H1 (cell line): ENCODE results near the gene NLRC3. TPM values are rescaled to one million over a fixed set of nuclear protein-coding genes. Genes with fewer than 3 reads are reported as not detected.

Source experiments
- CTCF ChIA-PET: fragments of 300-600 bp; sonication (Branson Sonifier 250); formaldehyde crosslinking; loops from one replicate; lab custom pipeline; 2021; ENCODE audit not compliant: partially characterized antibody; lab: Charles Lee
- POLR2A ChIA-PET: fragments of 300-600 bp; sonication (Branson Sonifier 250); formaldehyde crosslinking; loops from one replicate; lab custom pipeline; 2021; ENCODE audit warnings: inconsistent platforms; ENCODE audit not compliant: partially characterized antibody; lab: Charles Lee
- DNase-seq, 2 experiments: peaks; one replicate each; pipeline versions ENCODE4 v3.0.0 to v3.0.0-alpha.2; 2010 to 2022; ENCODE audit warnings: low spot score in 2 of 2, low read depth in 1 of 2, mixed read lengths in 1 of 2
- FAIRE-seq: peaks from 2 replicates; lab custom pipeline; 2011; peaks lifted over from hg19 to GRCh38; lab: Jason Lieb, UNC
- H2AFZ ChIP-seq: 2 replicates; pipeline ENCODE4 v1.8.1; 2012; ENCODE audit warnings: low read length, inconsistent platforms
- H2AK5ac ChIP-seq: 2 replicates; pipeline ENCODE4 v1.6.1; 2013; ENCODE audit warnings: low read depth, low read length
- H2BK120ac ChIP-seq: replicated peaks from 2 replicates; pipeline ENCODE3; 2013; ENCODE audit warnings: low read depth, low read length, inconsistent platforms
- H2BK12ac ChIP-seq: 2 replicates; pipeline ENCODE4 v1.6.1; 2013; ENCODE audit warnings: low read depth, low read length
- H2BK15ac ChIP-seq: 2 replicates; pipeline ENCODE4 v1.6.1; 2013; ENCODE audit warnings: low read length
- H2BK20ac ChIP-seq: 2 replicates; pipeline ENCODE4 v1.6.1; 2013; ENCODE audit warnings: low read length
- H2BK5ac ChIP-seq: 2 replicates; pipeline ENCODE4 v1.6.1; 2013; ENCODE audit warnings: low read depth, low read length
- H3K14ac ChIP-seq: 2 replicates; pipeline ENCODE4 v1.6.1; 2013; ENCODE audit warnings: inconsistent platforms; ENCODE audit not compliant: insufficient read length
- H3K18ac ChIP-seq: 2 replicates; pipeline ENCODE4 v1.6.1; 2013; ENCODE audit warnings: low read length; ENCODE audit errors: extremely low read depth
- H3K23ac ChIP-seq: 2 replicates; pipeline ENCODE4 v1.6.1; 2013; ENCODE audit warnings: inconsistent platforms; ENCODE audit not compliant: insufficient read length
- H3K23me2 ChIP-seq: 2 replicates; pipeline ENCODE4 v1.6.1; 2013; ENCODE audit warnings: low read depth, low read length
- H3K27ac ChIP-seq: 2 replicates; pipeline ENCODE4 v1.6.1; 2011; ENCODE audit warnings: low read depth, low read length, inconsistent platforms
- H3K27me3 ChIP-seq, 4 experiments: replicated peaks in 1 of 4; 1 replicate in 1 of 4; 2 replicates in 3 of 4; pipeline versions ENCODE4 v1.6.1 to v1.8.1; 2011 to 2013; ENCODE audit warnings: low read length in 3 of 4, mild to moderate bottlenecking in 3 of 4, inconsistent platforms in 2 of 4, mixed read lengths in 2 of 4, moderate library complexity in 1 of 4; ENCODE audit not compliant: control insufficient read depth in 3 of 4, insufficient read depth in 3 of 4; ENCODE audit errors: extremely low read depth in 1 of 4
- H3K36me3 ChIP-seq, 4 experiments: 2 replicates each; pipeline versions ENCODE4 v1.6.1 to v1.8.1; 2011 to 2013; ENCODE audit warnings: mild to moderate bottlenecking in 4 of 4, low read length in 3 of 4, moderate library complexity in 2 of 4, control low read depth in 1 of 4, inconsistent platforms in 1 of 4; ENCODE audit not compliant: insufficient read depth in 4 of 4, control insufficient read depth in 2 of 4
- H3K4ac ChIP-seq: replicated peaks from 2 replicates; pipeline ENCODE3; 2013; ENCODE audit warnings: low read length, low read depth, mixed read lengths, inconsistent platforms; ENCODE audit not compliant: insufficient read length
- H3K4me1 ChIP-seq, 4 experiments: replicated peaks in 1 of 4; 1 replicate in 1 of 4; 2 replicates in 3 of 4; pipeline versions ENCODE4 v1.6.1 to v1.8.1; 2011 to 2013; ENCODE audit warnings: low read length in 3 of 4, inconsistent platforms in 2 of 4, mixed read lengths in 1 of 4; ENCODE audit not compliant: insufficient read depth in 4 of 4, control insufficient read depth in 3 of 4
- H3K4me2 ChIP-seq, 2 experiments: 2 replicates each; pipeline versions ENCODE4 v1.6.1 to v1.8.1; 2011 to 2013; ENCODE audit warnings: low read depth in 2 of 2, low read length in 2 of 2, control low read depth in 1 of 2, inconsistent platforms in 1 of 2, mild to moderate bottlenecking in 1 of 2; ENCODE audit not compliant: insufficient read depth in 1 of 2
- H3K4me3 ChIP-seq, 4 experiments: fragments of 200-600, 300-600 bp in 1 of 4; sonication (generic), shearing (Covaris generic), sonication (Bioruptor Twin) in 1 of 4; 2 replicates each; pipeline versions ENCODE4 v1.5.1 to v1.8.1; 2011 to 2016; ENCODE audit warnings: low read length in 4 of 4, low read depth in 3 of 4, control low read depth in 2 of 4, inconsistent platforms in 2 of 4, mild to moderate bottlenecking in 2 of 4, mixed read lengths in 1 of 4, moderate library complexity in 1 of 4; ENCODE audit not compliant: insufficient read depth in 2 of 4; ENCODE audit errors: extremely low read depth in 1 of 4
- H3K56ac ChIP-seq: replicated peaks from 2 replicates; pipeline ENCODE3; 2013; ENCODE audit warnings: low read depth, mild to moderate bottlenecking, mixed read lengths, low read length, inconsistent platforms; ENCODE audit not compliant: insufficient read length
- H3K79me1 ChIP-seq: 2 replicates; pipeline ENCODE4 v1.6.1; 2013; ENCODE audit warnings: low read depth, low read length, control low read depth
- H3K79me2 ChIP-seq, 2 experiments: 2 replicates each; pipeline versions ENCODE4 v1.6.1 to v1.8.1; 2012 to 2013; ENCODE audit warnings: low read length in 2 of 2, mild to moderate bottlenecking in 2 of 2, inconsistent platforms in 1 of 2; ENCODE audit not compliant: insufficient read depth in 2 of 2, control insufficient read depth in 1 of 2
- H3K9ac ChIP-seq, 4 experiments: replicated peaks in 1 of 4; 1 replicate in 1 of 4; 2 replicates in 3 of 4; pipeline versions ENCODE4 v1.6.1 to v1.8.1; 2011 to 2013; ENCODE audit warnings: low read depth in 3 of 4, low read length in 3 of 4, control low read depth in 2 of 4, mild to moderate bottlenecking in 2 of 4, moderate library complexity in 2 of 4, inconsistent platforms in 1 of 4; ENCODE audit errors: extremely low read depth in 1 of 4
- H3K9me3 ChIP-seq, 2 experiments: 2 replicates each; pipeline versions ENCODE4 v1.6.1 to v1.8.1; 2012 to 2013; ENCODE audit warnings: mild to moderate bottlenecking in 2 of 2, moderate library complexity in 2 of 2, control low read depth in 1 of 2, inconsistent platforms in 1 of 2, low read depth in 1 of 2, low read length in 1 of 2, mixed read lengths in 1 of 2; ENCODE audit not compliant: insufficient read depth in 2 of 2
- H4K20me1 ChIP-seq, 2 experiments: replicated peaks in 1 of 2; 2 replicates each; pipeline versions ENCODE3 to v1.8.1; 2011 to 2013; ENCODE audit warnings: inconsistent platforms in 2 of 2, low read length in 2 of 2, mild to moderate bottlenecking in 1 of 2; ENCODE audit not compliant: insufficient read depth in 2 of 2, control insufficient read depth in 1 of 2
- H4K5ac ChIP-seq: 2 replicates; pipeline ENCODE4 v1.6.1; 2013; ENCODE audit warnings: low read length, low read depth, mixed read lengths, inconsistent platforms; ENCODE audit not compliant: insufficient read length
- H4K8ac ChIP-seq: 2 replicates; pipeline ENCODE4 v1.8.0; 2013; ENCODE audit warnings: mild to moderate bottlenecking, moderate library complexity, low read length, inconsistent platforms; ENCODE audit not compliant: insufficient read depth; ENCODE audit errors: extremely low read depth
- H4K91ac ChIP-seq: replicated peaks from 2 replicates; pipeline ENCODE3; 2013; ENCODE audit warnings: low read length, mixed read lengths, inconsistent platforms; ENCODE audit not compliant: insufficient read length
- CBX8 ChIP-seq: fragments of 300-800, 300-1000 bp; sonication (generic); IDR thresholded peaks from 2 replicates; pipeline ENCODE4 v1.7.1; 2016; ENCODE audit warnings: low read depth, low read length, borderline replicate concordance
- GTF2F1 ChIP-seq: IDR thresholded peaks from 2 replicates; pipeline ENCODE4 v1.6.1; 2012; ENCODE audit warnings: low read depth, low read length, improper control_type of control experiment, borderline replicate concordance
- HDAC2 ChIP-seq, 2 experiments: fragments of 300-600 bp in 1 of 2; sonication (generic) in 1 of 2; IDR thresholded peaks; 2 replicates each; pipeline ENCODE4 v1.6.1; 2011 to 2012; ENCODE audit warnings: low read depth in 2 of 2, low read length in 2 of 2, mild to moderate bottlenecking in 2 of 2, moderate library complexity in 2 of 2, borderline replicate concordance in 1 of 2, inconsistent platforms in 1 of 2
- JUND ChIP-seq: IDR thresholded peaks from 2 replicates; pipeline ENCODE4 v1.6.1; 2011; ENCODE audit warnings: mild to moderate bottlenecking, improper control_type of control experiment, low read length
- RAD21 ChIP-seq, 2 experiments: IDR thresholded peaks in 1 of 2; conservative IDR thresholded peaks in 1 of 2; 2 replicates each; pipeline ENCODE4 v1.6.1; 2011; ENCODE audit warnings: low read depth in 2 of 2, low read length in 2 of 2, improper control_type of control experiment in 1 of 2, inconsistent platforms in 1 of 2, mild to moderate bottlenecking in 1 of 2, moderate library complexity in 1 of 2
- SIX5 ChIP-seq: IDR thresholded peaks from 2 replicates; pipeline ENCODE4 v1.6.1; 2011; ENCODE audit warnings: mild to moderate bottlenecking, low read depth, low read length
- YY1 ChIP-seq: IDR thresholded peaks from 2 replicates; pipeline ENCODE4 v1.6.1; 2011; ENCODE audit warnings: low read depth, mild to moderate bottlenecking, low read length
- polyA plus RNA-seq, 7 experiments: library from polyadenylated mRNA; depleted of rRNA in 3 of 7; stranded (reverse) in 5 of 7; unstranded in 2 of 7; fragments of >200 nt in 5 of 7; fragments of 200-250 nt in 2 of 7; gene quantifications; 1 replicate in 5 of 7; 2 replicates in 1 of 7; 4 replicates in 1 of 7; pipeline versions ENCODE4 v1.2.1 to v1.2.3, GENCODE V29; 2011 to 2013; ENCODE audit warnings: missing spikeins in 2 of 7, mixed read lengths in 2 of 7
- total RNA-seq: library from RNA; stranded (reverse); fragmentation: NEBNext Ultra II Directional; extraction: Animal tissue kit (Norgen Biotek cat#: 25700); gene quantifications from 2 replicates; pipeline ENCODE4 v1.2.1, GENCODE V29; 2021
- TF ChIP-seq, protein P1 (sequence below): IDR thresholded peaks from 2 replicates; pipeline ENCODE4 v1.6.1; 2011; ENCODE audit warnings: low read depth, mild to moderate bottlenecking, low read length; ENCODE audit not compliant: insufficient read depth
- TF ChIP-seq, protein P2 (sequence below): IDR thresholded peaks from 2 replicates; pipeline ENCODE4 v1.6.1; 2012; ENCODE audit warnings: inconsistent platforms

NLRC3 gene
- total and polyA plus RNA-seq, 2 of the 8 experiments (the other 6 are each of a cell fraction or from before 2014, with no cell fraction given), result 0.18 to 0.20 TPM

DNA sequence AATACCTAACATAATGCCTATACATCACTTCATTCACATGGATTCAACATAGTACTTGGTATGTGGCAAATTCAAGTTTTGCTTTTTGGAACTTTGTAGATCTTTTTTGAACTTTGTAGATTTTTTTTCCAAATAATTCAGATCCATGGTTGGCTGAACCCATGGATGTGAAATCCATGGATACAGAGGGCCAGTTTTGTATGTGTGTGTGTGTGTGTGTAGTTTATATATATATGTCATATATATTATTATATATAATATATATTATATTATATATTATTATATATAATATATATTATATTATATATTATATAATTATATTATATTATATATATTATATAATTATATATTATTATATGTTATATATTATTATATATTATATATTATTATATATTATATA, 48.0 kb downstream of the NLRC3 start:
- H2BK5ac ChIP-seq, result no peak overlapping the region
- H3K4me3 ChIP-seq, result no peak overlapping the region
- no peak overlapping the region for H2AFZ ChIP-seq
- POLR2A ChIA-PET, result no interaction called here
- DNase-seq (no peak), FAIRE-seq (no peak)
- H3K79me1 ChIP-seq, result no peaks in the 10 kb centered on the region
- H3K4ac ChIP-seq, result no peak overlapping the region
- no peak overlapping the region for H3K18ac ChIP-seq
- peaks cover 0 to 1% of the 10 kb centered on the region in 2 experiments for H4K20me1 ChIP-seq
- no peak overlapping the region for H3K4me2 ChIP-seq
- no peak overlapping the region for H4K91ac ChIP-seq
- H4K5ac ChIP-seq, result no peak overlapping the region
- H2BK12ac ChIP-seq, result no peak overlapping the region
- no peak overlapping the region for H2AK5ac ChIP-seq
- H4K8ac ChIP-seq, result no peak overlapping the region
- no peak overlapping the region for H3K23ac ChIP-seq
- H3K36me3 ChIP-seq, result peaks cover 3 to 18% (median 10%) of the 10 kb centered on the region in 4 experiments; a peak in 7 of 8 replicates
- H3K9ac ChIP-seq, result no peak overlapping the region
- no peaks in the 10 kb centered on the region for H3K27me3 ChIP-seq
- H3K4me1 ChIP-seq, result no peaks in the 10 kb centered on the region
- H3K79me2 ChIP-seq, result no peaks in the 10 kb centered on the region
- no peak overlapping the region for H3K56ac ChIP-seq
- CTCF ChIA-PET, result interaction anchor here (0.6 to 3.5 kb wide), 5 partner anchors 8 to 184 kb away, joined by 3 to 15 read pairs (median 3); no protein-coding TSS in a partner anchor
- H3K27ac ChIP-seq, result no peak overlapping the region
- no peak overlapping the region for H2BK120ac ChIP-seq
- H3K23me2 ChIP-seq, result no peaks in the 10 kb centered on the region
- H2BK15ac ChIP-seq, result no peak overlapping the region
- H2BK20ac ChIP-seq, result no peak overlapping the region
- no peak overlapping the region for H3K14ac ChIP-seq
- no peaks in the 10 kb centered on the region for H3K9me3 ChIP-seq
- TF ChIP-seq YY1 (no peak), JUND (no peak), HDAC2 (IDR thresholded peaks at IDR 0.05; ENCODE audit: borderline replicate concordance in 1 of 2, low read depth in 2 of 2, low read length in 2 of 2) (no peak), GTF2F1 (no peak), RAD21 (IDR thresholded peaks at IDR 0.05 in 1 of 2, conservative IDR thresholded peaks at IDR 0.05 in 1 of 2; ENCODE audit: low read depth in 2 of 2, low read length in 2 of 2) (no peak), SIX5 (no peak), CBX8 (no peak)
- TF ChIP-seq, protein P1, sequence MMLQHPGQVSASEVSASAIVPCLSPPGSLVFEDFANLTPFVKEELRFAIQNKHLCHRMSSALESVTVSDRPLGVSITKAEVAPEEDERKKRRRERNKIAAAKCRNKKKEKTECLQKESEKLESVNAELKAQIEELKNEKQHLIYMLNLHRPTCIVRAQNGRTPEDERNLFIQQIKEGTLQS, result no peak
- TF ChIP-seq, protein P2, sequence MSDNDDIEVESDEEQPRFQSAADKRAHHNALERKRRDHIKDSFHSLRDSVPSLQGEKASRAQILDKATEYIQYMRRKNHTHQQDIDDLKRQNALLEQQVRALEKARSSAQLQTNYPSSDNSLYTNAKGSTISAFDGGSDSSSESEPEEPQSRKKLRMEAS, result no peak
